Measurements from ENCODE around the gene ASB1. TPM values are rescaled to one million over a fixed set of nuclear protein-coding genes. Genes with fewer than 3 reads are reported as not detected.

ASB1 gene
- total and polyA plus RNA-seq, 2 donors (not counting 1 experiment from before 2014, with no cell fraction given) = 19.3 to 40.6 TPM

DNA sequence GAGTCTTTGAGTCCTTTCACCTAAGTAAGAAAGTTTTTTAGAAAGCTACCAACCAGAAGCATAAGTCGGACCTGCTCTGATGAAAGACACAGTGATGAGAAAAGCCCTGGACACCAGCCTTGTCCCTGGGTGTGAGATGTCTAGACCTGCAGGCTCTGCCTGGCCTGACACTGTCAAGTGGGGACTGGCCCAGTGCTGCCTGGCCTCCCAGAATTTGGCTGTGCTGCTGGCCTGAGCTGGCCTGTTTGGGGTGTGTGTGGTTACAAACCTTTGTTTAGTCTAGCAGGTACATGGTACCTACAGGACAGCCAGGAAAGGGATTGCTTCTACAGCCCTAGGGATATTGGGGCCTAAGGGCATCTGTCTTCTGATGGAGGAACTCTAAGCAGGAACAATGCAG, 48.3 kb downstream of the ASB1 start:
- Histone ChIP-seq H2AFZ (ENCODE audit: low read length) (no peak overlapping the region), H3K4me3 (replicated peaks in 1 of 4; ENCODE audit: control extremely low read depth in 1 of 4, insufficient read depth in 1 of 4, low read depth in 3 of 4, low read length in 4 of 4) (no peak overlapping the region), H3K27ac (ENCODE audit: insufficient read depth, low read length) (no peak overlapping the region), H3K4me2 (ENCODE audit: extremely low read depth, insufficient read depth, low read length) (no peak overlapping the region), H3K79me2 (ENCODE audit: control insufficient read depth, insufficient read depth, low read length) (no peaks in the 10 kb centered on the region), H3K27me3 (ENCODE audit: control insufficient read depth, insufficient read depth, low read length) (no peaks in the 10 kb centered on the region), H3K9ac (ENCODE audit: insufficient read depth, low read length) (no peak overlapping the region), H3K36me3 (ENCODE audit: control insufficient read depth, insufficient read depth, low read length) (no peaks in the 10 kb centered on the region), H3K4me1 (ENCODE audit: control insufficient read depth, extremely low read depth, insufficient read depth, low read length) (no peaks in the 10 kb centered on the region), H3K9me3 (ENCODE audit: control insufficient read depth, insufficient read depth, low read depth, low read length) (no peaks in the 10 kb centered on the region), H4K20me1 (ENCODE audit: control insufficient read depth, extremely low read depth, insufficient read depth, low read length) (no peaks in the 10 kb centered on the region)
- DNase-seq (ENCODE audit: low read depth in 2 of 2) = no peak
- TF ChIP-seq, protein P1, sequence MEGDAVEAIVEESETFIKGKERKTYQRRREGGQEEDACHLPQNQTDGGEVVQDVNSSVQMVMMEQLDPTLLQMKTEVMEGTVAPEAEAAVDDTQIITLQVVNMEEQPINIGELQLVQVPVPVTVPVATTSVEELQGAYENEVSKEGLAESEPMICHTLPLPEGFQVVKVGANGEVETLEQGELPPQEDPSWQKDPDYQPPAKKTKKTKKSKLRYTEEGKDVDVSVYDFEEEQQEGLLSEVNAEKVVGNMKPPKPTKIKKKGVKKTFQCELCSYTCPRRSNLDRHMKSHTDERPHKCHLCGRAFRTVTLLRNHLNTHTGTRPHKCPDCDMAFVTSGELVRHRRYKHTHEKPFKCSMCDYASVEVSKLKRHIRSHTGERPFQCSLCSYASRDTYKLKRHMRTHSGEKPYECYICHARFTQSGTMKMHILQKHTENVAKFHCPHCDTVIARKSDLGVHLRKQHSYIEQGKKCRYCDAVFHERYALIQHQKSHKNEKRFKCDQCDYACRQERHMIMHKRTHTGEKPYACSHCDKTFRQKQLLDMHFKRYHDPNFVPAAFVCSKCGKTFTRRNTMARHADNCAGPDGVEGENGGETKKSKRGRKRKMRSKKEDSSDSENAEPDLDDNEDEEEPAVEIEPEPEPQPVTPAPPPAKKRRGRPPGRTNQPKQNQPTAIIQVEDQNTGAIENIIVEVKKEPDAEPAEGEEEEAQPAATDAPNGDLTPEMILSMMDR (conservative IDR thresholded peaks at IDR 0.05 in 1 of 2, IDR thresholded peaks at IDR 0.05 in 1 of 2; ENCODE audit: low read depth in 1 of 2, low read length in 2 of 2) = no peak
- TF ChIP-seq EZH2 (IDR thresholded peaks at IDR 0.05; ENCODE audit: low read length, missing control alignments) = no peak

DNA sequence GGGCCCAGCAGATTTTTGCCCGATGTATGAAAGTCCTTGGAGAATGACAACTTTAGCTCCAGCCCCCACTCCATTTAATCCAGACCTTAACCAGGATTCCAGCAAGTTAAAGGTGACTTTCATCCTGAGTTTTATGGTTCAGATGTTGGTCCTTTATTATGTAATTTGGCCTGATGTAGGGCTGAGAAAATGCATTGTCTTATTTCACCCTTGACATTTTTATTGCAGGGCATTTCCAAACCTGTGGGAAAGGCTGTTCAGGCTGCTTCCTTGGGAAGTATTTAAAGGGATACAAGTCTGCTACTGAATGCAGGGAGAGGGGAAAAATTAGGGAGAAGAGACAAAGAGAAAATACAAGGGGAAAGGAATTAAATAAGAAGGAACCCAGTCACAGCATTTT, 48.8 kb downstream of the ASB1 start:
- H3K79me2 ChIP-seq (ENCODE audit: control insufficient read depth, insufficient read depth, low read length) = no peaks in the 10 kb centered on the region
- H3K27ac ChIP-seq (ENCODE audit: insufficient read depth, low read length) = no peak overlapping the region
- no peaks in the 10 kb centered on the region for H4K20me1 ChIP-seq (ENCODE audit: control insufficient read depth, extremely low read depth, insufficient read depth, low read length)
- no peaks in the 10 kb centered on the region for H3K36me3 ChIP-seq (ENCODE audit: control insufficient read depth, insufficient read depth, low read length)
- no peaks in the 10 kb centered on the region for H3K27me3 ChIP-seq (ENCODE audit: control insufficient read depth, insufficient read depth, low read length)
- H2AFZ ChIP-seq (ENCODE audit: low read length) = no peak overlapping the region
- H3K4me2 ChIP-seq (ENCODE audit: extremely low read depth, insufficient read depth, low read length) = no peak overlapping the region
- no peak for DNase-seq (ENCODE audit: low read depth in 2 of 2)
- H3K9me3 ChIP-seq (ENCODE audit: control insufficient read depth, insufficient read depth, low read depth, low read length) = no peaks in the 10 kb centered on the region
- no peak overlapping the region for H3K9ac ChIP-seq (ENCODE audit: insufficient read depth, low read length)
- TF ChIP-seq EZH2 (IDR thresholded peaks at IDR 0.05; ENCODE audit: low read length, missing control alignments) = no peak
- TF ChIP-seq, protein P1 (conservative IDR thresholded peaks at IDR 0.05 in 1 of 2, IDR thresholded peaks at IDR 0.05 in 1 of 2; ENCODE audit: low read depth in 1 of 2, low read length in 2 of 2) = no peak
- H3K4me1 ChIP-seq (ENCODE audit: control insufficient read depth, extremely low read depth, insufficient read depth, low read length) = no peaks in the 10 kb centered on the region
- H3K4me3 ChIP-seq (replicated peaks in 1 of 4; ENCODE audit: control extremely low read depth in 1 of 4, insufficient read depth in 1 of 4, low read depth in 3 of 4, low read length in 4 of 4) = no peak overlapping the region

DNA sequence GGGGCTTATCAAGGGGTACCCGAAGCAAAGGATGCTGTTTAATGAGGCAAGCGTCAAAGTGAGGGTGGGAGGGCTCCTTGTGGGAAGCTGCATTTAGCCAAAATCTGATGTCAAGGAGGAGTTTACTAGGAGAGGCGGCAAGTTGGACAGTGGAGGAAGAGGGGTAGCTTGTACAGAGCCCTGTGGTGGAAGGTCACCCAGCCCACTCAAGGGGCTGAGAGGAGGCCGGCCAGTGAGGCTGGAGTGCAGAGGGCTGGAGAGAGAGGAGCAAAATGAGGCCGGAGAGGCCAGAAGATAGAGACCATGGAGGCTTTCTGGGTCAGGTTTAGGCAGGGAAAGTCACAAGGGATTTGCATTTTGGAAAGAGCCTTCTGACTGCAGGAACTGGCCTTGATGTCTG, 49.5 kb downstream of the ASB1 start:
- DNase-seq (ENCODE audit: low read depth in 2 of 2) = no peak

More for the DNA sequence above, 49.5 kb downstream of the ASB1 start:
- no peak overlapping the region for H3K4me3 ChIP-seq (replicated peaks in 1 of 4; ENCODE audit: control extremely low read depth in 1 of 4, insufficient read depth in 1 of 4, low read depth in 3 of 4, low read length in 4 of 4)
- no peaks in the 10 kb centered on the region for H4K20me1 ChIP-seq (ENCODE audit: control insufficient read depth, extremely low read depth, insufficient read depth, low read length)
- no peak overlapping the region for H3K9ac ChIP-seq (ENCODE audit: insufficient read depth, low read length)
- no peaks in the 10 kb centered on the region for H3K27me3 ChIP-seq (ENCODE audit: control insufficient read depth, insufficient read depth, low read length)
- H3K4me2 ChIP-seq (ENCODE audit: extremely low read depth, insufficient read depth, low read length) = no peak overlapping the region
- H2AFZ ChIP-seq (ENCODE audit: low read length) = no peak overlapping the region
- no peaks in the 10 kb centered on the region for H3K4me1 ChIP-seq (ENCODE audit: control insufficient read depth, extremely low read depth, insufficient read depth, low read length)
- no peaks in the 10 kb centered on the region for H3K9me3 ChIP-seq (ENCODE audit: control insufficient read depth, insufficient read depth, low read depth, low read length)
- H3K79me2 ChIP-seq (ENCODE audit: control insufficient read depth, insufficient read depth, low read length) = no peaks in the 10 kb centered on the region
- no peaks in the 10 kb centered on the region for H3K36me3 ChIP-seq (ENCODE audit: control insufficient read depth, insufficient read depth, low read length)
- H3K27ac ChIP-seq (ENCODE audit: insufficient read depth, low read length) = no peak overlapping the region
- no peak for TF ChIP-seq EZH2 (IDR thresholded peaks at IDR 0.05; ENCODE audit: low read length, missing control alignments)
- TF ChIP-seq, protein P1 (conservative IDR thresholded peaks at IDR 0.05 in 1 of 2, IDR thresholded peaks at IDR 0.05 in 1 of 2; ENCODE audit: low read depth in 1 of 2, low read length in 2 of 2) = no peak
